HepG2 (cell line): Measurements from ENCODE around the gene PLK3. TPM values are rescaled to one million over a fixed set of nuclear protein-coding genes. Genes with fewer than 3 reads are reported as not detected.

Experiments
- ADNP ChIP-seq: sonication (generic); formaldehyde crosslinking; IDR thresholded peaks from 2 replicates; pipeline ENCODE4 v1.4.0; 2020; ENCODE audit warnings: missing genetic modification reagents
- FOXO4 ChIP-seq: sonication (generic); formaldehyde crosslinking; conservative IDR thresholded peaks from 2 replicates; pipeline ENCODE4 v1.8.1; 2023; ENCODE audit warnings: missing genetic modification reagents
- HIVEP1 ChIP-seq: sonication (generic); formaldehyde crosslinking; IDR thresholded peaks from 2 replicates; pipeline ENCODE4 v1.4.0; 2020; ENCODE audit warnings: mild to moderate bottlenecking, missing genetic modification reagents
- HNF4G ChIP-seq, 2 experiments: sonication (generic) in 1 of 2; formaldehyde crosslinking in 1 of 2; IDR thresholded peaks; 2 replicates each; pipeline versions ENCODE4 v1.4.0 to v1.6.1; 2011 to 2020; ENCODE audit warnings: borderline replicate concordance in 2 of 2, low read depth in 2 of 2, mild to moderate bottlenecking in 2 of 2, low read length in 1 of 2, missing genetic modification reagents in 1 of 2, moderate library complexity in 1 of 2
- IRF2 ChIP-seq: IDR thresholded peaks from 2 replicates; pipeline ENCODE4 v1.6.1; 2018; ENCODE audit warnings: missing genetic modification reagents, missing compliant biosample characterization
- MED1 ChIP-seq: sonication (generic); formaldehyde crosslinking; IDR thresholded peaks from 2 replicates; pipeline ENCODE4 v1.4.0; 2020; ENCODE audit warnings: missing genetic modification reagents
- NFIB ChIP-seq: sonication (generic); formaldehyde crosslinking; IDR thresholded peaks from 2 replicates; pipeline ENCODE4 v1.9.0; 2021; ENCODE audit warnings: missing genetic modification reagents, mild to moderate bottlenecking, borderline replicate concordance
- NR3C1 ChIP-seq: sonication (generic); formaldehyde crosslinking; IDR thresholded peaks from 2 replicates; pipeline ENCODE4 v1.4.0; 2020; ENCODE audit warnings: missing genetic modification reagents
- RARG ChIP-seq: sonication (generic); formaldehyde crosslinking; IDR thresholded peaks from 2 replicates; pipeline ENCODE4 v1.4.0; 2020; ENCODE audit warnings: low read depth, mild to moderate bottlenecking, missing genetic modification reagents
- SUZ12 ChIP-seq: fragments of 150-350 bp; IDR thresholded peaks from 2 replicates; pipeline ENCODE4 v1.6.1; 2014; ENCODE audit warnings: low read depth, low read length
- TBL1XR1 ChIP-seq: fragments of 150-350 bp; IDR thresholded peaks from 2 replicates; pipeline ENCODE4 v1.6.1; 2014; ENCODE audit warnings: borderline replicate concordance, low read length; ENCODE audit not compliant: partially characterized antibody
- TIGD3 ChIP-seq: sonication (generic); formaldehyde crosslinking; IDR thresholded peaks from 2 replicates; pipeline ENCODE4 v1.5.1; 2020; ENCODE audit warnings: mild to moderate bottlenecking, missing genetic modification reagents, borderline replicate concordance
- ZBED4 ChIP-seq: sonication (generic); formaldehyde crosslinking; IDR thresholded peaks from 2 replicates; pipeline ENCODE4 v1.4.0; 2020; ENCODE audit warnings: missing genetic modification reagents, borderline replicate concordance
- ZBTB7B ChIP-seq: sonication (generic); formaldehyde crosslinking; IDR thresholded peaks from 2 replicates; pipeline ENCODE4 v1.4.0; 2020; ENCODE audit warnings: missing genetic modification reagents
- ZFAT ChIP-seq: sonication (generic); formaldehyde crosslinking; conservative IDR thresholded peaks from 2 replicates; pipeline ENCODE4 v1.8.1; 2023; ENCODE audit warnings: missing genetic modification reagents, inconsistent platforms
- ZNF430 ChIP-seq: sonication (generic); formaldehyde crosslinking; IDR thresholded peaks from 2 replicates; pipeline ENCODE4 v1.9.0; 2021; ENCODE audit warnings: mild to moderate bottlenecking, missing genetic modification reagents
- ZNF543 ChIP-seq: sonication (generic); formaldehyde crosslinking; IDR thresholded peaks from 2 replicates; pipeline ENCODE4 v1.4.0; 2020; ENCODE audit warnings: mild to moderate bottlenecking, missing genetic modification reagents
- ZNF674 ChIP-seq: sonication (generic); formaldehyde crosslinking; IDR thresholded peaks from 2 replicates; pipeline ENCODE4 v1.5.0; 2020; ENCODE audit warnings: low read depth, mild to moderate bottlenecking, missing genetic modification reagents
- polyA plus RNA-seq, 8 experiments: library from polyadenylated mRNA; depleted of rRNA in 3 of 8; stranded (reverse) in 7 of 8; unstranded in 1 of 8; fragments of >200 nt; fragmentation: Illumina TruSeq in 4 of 8; extraction: Trizol in 4 of 8; gene quantifications; 2 replicates each; pipeline versions ENCODE4 v1.2.1 to v1.2.3, GENCODE V29; 2011 to 2016; ENCODE audit warnings: low read depth in 4 of 8, missing spikeins in 1 of 8, mixed read lengths in 1 of 8; ENCODE audit not compliant: insufficient read depth in 1 of 8
- total RNA-seq, 5 experiments: library from RNA; depleted of rRNA; stranded (reverse); fragments of >200 nt; fragmentation: Illumina TruSeq; extraction: Trizol; gene quantifications; 2 replicates each; pipeline ENCODE4 v1.2.3, GENCODE V29; 2016; ENCODE audit warnings: low read depth in 1 of 5
- TF ChIP-seq, protein P1 (sequence below): sonication (generic); formaldehyde crosslinking; IDR thresholded peaks from 2 replicates; pipeline ENCODE4 v1.5.0; 2020; ENCODE audit warnings: missing genetic modification reagents, mild to moderate bottlenecking, borderline replicate concordance
- TF ChIP-seq, protein P2 (sequence below): sonication (generic); formaldehyde crosslinking; IDR thresholded peaks from 2 replicates; pipeline ENCODE4 v1.4.0; 2020; ENCODE audit warnings: low read depth, mild to moderate bottlenecking, missing genetic modification reagents

The PLK3 gene
- total and polyA plus RNA-seq, 2 of the 13 experiments (the other 11 are each of a cell fraction or from before 2014, with no cell fraction given): 9.8 to 16.9 TPM

- TF ChIP-seq IRF2 (peak; percentile 34; the same call in 1 of the 2 replicates), TBL1XR1 (no peak), ZBTB7B (CRISPR knock-in tag) (0 out of 2 replicates have a peak, but pooled peaks have one; percentile 40), ZNF543 (CRISPR knock-in tag) (peak; percentile 94), TIGD3 (no peak), MED1 (CRISPR knock-in tag) (peak; percentile 63), SUZ12 (no peak), RARG (CRISPR knock-in tag) (no peak), HIVEP1 (CRISPR knock-in tag) (peak; percentile 77), HNF4G (IDR thresholded peaks at IDR 0.05; ENCODE audit: borderline replicate concordance, low read depth, low read length) (0 out of 2 replicates have a peak, but pooled peaks have one; percentile 16), HNF4G (CRISPR knock-in tag; IDR thresholded peaks at IDR 0.05; ENCODE audit: borderline replicate concordance, low read depth) (peak; percentile 63; the same call in 1 of the 2 replicates), ZBED4 (CRISPR knock-in tag) (peak; percentile 16), ZFAT (no peak), ZNF674 (CRISPR knock-in tag) (no peak), FOXO4 (CRISPR knock-in tag) (no peak), ZNF430 (CRISPR knock-in tag) (peak; percentile 79), ADNP (CRISPR knock-in tag) (no peak), NFIB (CRISPR knock-in tag) (no peak), NR3C1 (CRISPR knock-in tag) (no peak)
- TF ChIP-seq, protein P1, sequence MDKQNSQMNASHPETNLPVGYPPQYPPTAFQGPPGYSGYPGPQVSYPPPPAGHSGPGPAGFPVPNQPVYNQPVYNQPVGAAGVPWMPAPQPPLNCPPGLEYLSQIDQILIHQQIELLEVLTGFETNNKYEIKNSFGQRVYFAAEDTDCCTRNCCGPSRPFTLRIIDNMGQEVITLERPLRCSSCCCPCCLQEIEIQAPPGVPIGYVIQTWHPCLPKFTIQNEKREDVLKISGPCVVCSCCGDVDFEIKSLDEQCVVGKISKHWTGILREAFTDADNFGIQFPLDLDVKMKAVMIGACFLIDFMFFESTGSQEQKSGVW: peak; percentile 37; the same call in 1 of the 2 replicates
- TF ChIP-seq, protein P2, sequence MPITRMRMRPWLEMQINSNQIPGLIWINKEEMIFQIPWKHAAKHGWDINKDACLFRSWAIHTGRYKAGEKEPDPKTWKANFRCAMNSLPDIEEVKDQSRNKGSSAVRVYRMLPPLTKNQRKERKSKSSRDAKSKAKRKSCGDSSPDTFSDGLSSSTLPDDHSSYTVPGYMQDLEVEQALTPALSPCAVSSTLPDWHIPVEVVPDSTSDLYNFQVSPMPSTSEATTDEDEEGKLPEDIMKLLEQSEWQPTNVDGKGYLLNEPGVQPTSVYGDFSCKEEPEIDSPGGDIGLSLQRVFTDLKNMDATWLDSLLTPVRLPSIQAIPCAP (CRISPR knock-in tag): 0 out of 2 replicates have a peak, but pooled peaks have one; percentile 22
These were observed at the start of gene PLK3 (continued) for GRCh38 chr1:44799770-44800584.
